Coronary artery (tissue), 2 donors: ENCODE results near the gene MSTN.
"Not testable (repeated sequence)": the region's sequence is repeated elsewhere in the genome, so short reads cannot be mapped to it uniquely, and the experiment has no call there.

Experiments used
- DNase-seq: peaks from one replicate; pipeline ENCODE4 v3.0.0-alpha.2; 2017; ENCODE audit warnings: low spot score
- H3K27ac ChIP-seq, 2 donors: fragments of 200-600 bp; sonication (generic); one replicate each; pipeline ENCODE4 v1.5.1; 2016 to 2019
- H3K4me3 ChIP-seq: fragments of 200-600 bp; sonication (generic); 2 replicates; pipeline ENCODE4 v1.5.1; 2016; ENCODE audit warnings: mild to moderate bottlenecking, moderate library complexity
- TF ChIP-seq, protein P1 (sequence below): fragments of 200-600 bp; sonication (generic); IDR thresholded peaks from one replicate; pipeline ENCODE4 v1.5.1; 2019; ENCODE audit warnings: antibody characterized with exemption

The MSTN gene

GRCh38 chr2:190052307-190052706 is 10.2 kb downstream of the MSTN start:
- no peak for DNase-seq
- TF ChIP-seq, protein P1, sequence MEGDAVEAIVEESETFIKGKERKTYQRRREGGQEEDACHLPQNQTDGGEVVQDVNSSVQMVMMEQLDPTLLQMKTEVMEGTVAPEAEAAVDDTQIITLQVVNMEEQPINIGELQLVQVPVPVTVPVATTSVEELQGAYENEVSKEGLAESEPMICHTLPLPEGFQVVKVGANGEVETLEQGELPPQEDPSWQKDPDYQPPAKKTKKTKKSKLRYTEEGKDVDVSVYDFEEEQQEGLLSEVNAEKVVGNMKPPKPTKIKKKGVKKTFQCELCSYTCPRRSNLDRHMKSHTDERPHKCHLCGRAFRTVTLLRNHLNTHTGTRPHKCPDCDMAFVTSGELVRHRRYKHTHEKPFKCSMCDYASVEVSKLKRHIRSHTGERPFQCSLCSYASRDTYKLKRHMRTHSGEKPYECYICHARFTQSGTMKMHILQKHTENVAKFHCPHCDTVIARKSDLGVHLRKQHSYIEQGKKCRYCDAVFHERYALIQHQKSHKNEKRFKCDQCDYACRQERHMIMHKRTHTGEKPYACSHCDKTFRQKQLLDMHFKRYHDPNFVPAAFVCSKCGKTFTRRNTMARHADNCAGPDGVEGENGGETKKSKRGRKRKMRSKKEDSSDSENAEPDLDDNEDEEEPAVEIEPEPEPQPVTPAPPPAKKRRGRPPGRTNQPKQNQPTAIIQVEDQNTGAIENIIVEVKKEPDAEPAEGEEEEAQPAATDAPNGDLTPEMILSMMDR: no peak
- H3K4me3 ChIP-seq: no peak overlapping the region
- no peak overlapping the region for H3K27ac ChIP-seq

GRCh38 chr2:190051223-190051622 is 11.3 kb downstream of the MSTN start:
- H3K4me3 ChIP-seq: no peak overlapping the region
- TF ChIP-seq, protein P1: no peak
- H3K27ac ChIP-seq: no peak overlapping the region
- no peak for DNase-seq

DNA sequence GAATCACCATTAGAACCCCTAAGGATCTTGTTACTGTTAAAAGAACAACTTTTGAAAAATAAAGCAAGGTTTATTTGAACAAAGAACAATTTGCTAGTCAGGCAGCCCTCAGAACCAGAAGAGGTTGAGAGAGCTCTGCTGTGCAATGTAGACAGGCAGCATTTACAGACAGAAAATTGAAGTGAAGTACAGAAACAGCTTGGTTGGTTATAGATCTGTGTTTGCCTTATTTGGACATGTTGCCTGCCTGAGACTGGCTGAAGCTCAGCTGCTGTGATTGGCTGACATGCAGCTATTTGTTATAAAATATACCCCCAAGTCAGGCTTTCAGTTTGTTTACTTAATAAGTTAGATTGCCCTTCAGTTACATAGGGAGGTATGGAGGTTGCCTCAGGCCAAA is 12.5 kb downstream of the MSTN start:
- Histone ChIP-seq H3K27ac (no peak overlapping the region), H3K4me3 (no peak overlapping the region)
- TF ChIP-seq, protein P1: no peak
- no peak for DNase-seq

DNA sequence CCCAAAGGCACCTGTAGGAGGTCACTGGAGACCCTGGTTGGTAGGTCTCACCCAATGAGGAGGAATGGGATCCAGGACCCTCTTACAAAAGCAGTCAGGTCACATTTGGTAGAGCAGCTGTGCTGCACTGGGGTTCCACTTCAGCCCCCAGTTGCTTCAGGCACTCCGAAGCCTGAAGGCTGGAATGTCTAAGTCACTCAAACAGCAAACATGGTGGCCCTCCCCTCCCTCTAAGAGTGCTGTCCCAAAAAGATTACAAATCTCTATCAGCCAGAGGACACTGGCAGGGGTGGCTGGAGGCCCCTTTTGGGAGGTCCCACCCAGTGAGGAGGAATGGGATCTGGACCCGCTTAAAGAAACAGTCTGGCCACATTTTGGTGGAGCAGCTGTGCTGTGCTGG is 17.7 kb downstream of the MSTN start:
- Histone ChIP-seq H3K4me3 (no peak overlapping the region), H3K27ac (no peak overlapping the region)
- TF ChIP-seq, protein P1: no peak
- no peak for DNase-seq

DNA sequence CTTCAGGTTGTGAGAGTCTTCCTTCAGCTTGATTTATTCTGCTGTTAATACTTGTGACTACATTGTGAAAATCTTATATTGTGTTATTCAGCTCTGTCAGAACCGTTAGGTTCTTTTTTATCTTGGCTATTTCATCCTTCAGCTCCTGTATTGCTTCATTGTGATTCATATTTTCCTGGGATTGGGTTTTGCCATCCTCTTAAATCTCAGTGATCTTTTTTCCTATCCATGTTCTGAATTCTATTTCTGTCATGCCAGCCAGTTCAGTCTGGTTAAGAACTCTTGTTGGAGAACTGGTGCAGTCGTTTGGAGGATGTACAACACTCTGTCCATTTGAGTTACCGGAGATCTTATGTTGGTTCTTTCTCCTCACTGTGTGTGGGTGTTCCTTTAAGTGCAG is 19.1 kb downstream of the MSTN start:
- no peak overlapping the region for H3K4me3 ChIP-seq
- TF ChIP-seq, protein P1: no peak
- DNase-seq: no peak
- no peak overlapping the region for H3K27ac ChIP-seq

DNA sequence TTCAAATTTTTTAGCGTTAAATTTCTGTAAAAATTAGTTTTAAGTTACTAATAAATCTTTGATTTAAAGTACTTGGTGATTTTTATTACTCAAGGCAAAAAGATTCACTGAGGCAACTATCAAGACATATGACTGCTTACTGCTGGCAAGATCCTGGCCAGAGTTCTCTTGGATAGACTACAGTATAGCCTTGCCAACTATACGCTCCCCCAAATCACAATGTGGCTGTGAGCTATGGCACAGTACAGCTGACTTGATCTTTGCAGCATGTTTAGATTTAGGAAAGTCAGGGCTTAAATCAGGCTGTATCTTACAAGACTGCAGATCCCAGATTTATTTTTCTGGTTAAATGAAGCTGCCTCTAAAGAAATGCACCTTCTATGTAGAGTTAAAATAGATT is 26.5 kb downstream of the MSTN start:
- no peak for DNase-seq
- Histone ChIP-seq H3K27ac (no peak overlapping the region), H3K4me3 (no peak overlapping the region)
- TF ChIP-seq, protein P1: no peak

GRCh38 chr2:190034417-190034816 is 28.1 kb downstream of the MSTN start:
- DNase-seq, H3K27ac ChIP-seq, H3K4me3 ChIP-seq: not testable (repeated sequence)
